ENCODE results near the gene KMT2B.
"Not testable (repeated sequence)": the region's sequence is repeated elsewhere in the genome, so short reads cannot be mapped to it uniquely, and the experiment has no call there.

Gene KMT2B
- total RNA-seq = 79.8 to 118 reads per million in 2 experiments

DNA sequence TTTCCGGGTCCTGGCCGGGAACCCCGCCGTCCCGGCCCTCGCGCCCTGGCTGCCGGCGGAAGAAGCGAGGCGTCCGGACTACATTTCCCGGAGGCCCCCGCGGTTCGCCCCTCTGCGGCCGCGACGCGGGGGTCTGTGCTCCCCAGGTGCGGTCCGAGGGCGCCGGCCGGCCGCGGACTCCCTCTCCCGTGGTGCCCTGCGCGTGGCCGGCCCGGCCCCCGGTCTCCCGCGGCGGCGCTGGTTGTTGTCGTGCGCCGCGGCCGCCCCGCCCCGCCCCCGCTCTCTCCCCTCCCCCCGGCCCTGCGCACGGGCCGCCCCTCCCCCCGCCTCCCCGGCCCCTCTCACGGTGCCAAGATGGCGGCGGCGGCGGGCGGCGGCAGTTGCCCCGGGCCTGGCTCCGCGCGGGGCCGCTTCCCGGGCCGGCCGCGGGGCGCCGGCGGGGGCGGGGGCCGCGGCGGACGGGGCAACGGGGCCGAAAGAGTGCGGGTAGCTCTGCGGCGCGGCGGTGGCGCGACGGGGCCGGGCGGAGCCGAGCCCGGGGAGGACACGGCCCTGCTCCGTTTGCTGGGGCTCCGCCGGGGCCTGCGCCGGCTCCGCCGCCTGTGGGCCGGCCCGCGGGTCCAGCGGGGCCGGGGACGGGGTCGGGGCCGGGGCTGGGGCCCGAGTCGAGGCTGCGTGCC, at the start of gene KMT2B:
Gene KMT2B, plus strand, starts transcription at position 339 of the 680 bp plus-strand sequence. Its CDS starts 16 bp downstream, at position 355.
- no peak for DNase-seq (ENCODE audit: low read depth)

DNA sequence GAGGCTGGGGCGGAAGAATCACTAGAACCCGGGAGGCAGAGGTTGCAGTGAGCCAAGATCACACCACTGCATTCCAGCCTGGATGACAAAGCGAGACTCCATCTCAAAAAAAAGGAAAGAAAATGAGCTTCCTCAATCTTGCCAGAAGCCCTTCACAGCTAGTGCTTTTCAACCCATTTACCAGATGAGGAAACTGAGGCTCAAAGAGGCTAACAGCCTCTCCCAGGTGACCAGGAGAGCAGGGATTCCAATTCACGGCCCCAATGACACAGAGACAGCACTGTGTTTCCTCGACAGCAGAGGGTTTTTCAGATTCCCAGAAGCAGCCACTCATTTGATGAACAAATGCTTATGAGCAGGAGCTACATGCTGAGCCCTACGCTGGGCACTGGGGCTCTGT, 48.2 kb upstream of the KMT2B start:
- no peak for DNase-seq (ENCODE audit: low read depth)

DNA sequence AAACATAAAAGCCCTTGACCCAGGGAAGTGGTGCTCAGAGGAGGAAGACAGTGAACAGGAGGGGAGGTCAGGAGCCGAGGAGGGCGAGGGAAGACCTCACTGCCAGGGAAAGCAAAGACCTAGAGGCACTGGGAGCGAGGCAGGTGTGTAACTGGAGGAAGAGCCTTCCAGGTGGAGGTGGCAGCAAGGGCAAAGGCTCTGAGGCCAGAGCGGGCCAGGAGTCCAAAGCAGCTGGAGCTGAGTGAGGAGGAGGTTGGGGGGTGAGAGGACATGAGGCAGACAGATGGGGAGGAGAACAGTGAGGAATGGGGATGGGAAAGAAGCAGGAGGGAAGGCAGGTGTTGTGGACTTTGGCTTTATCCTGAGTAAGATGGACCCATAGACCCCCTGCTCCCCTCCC, 47.8 kb upstream of the KMT2B start:
- DNase-seq (ENCODE audit: low read depth) = no peak

- no peak for DNase-seq (ENCODE audit: low read depth)
These were observed 47.1 kb upstream of the KMT2B start for GRCh38 chr19:35670686-35671085.

DNA sequence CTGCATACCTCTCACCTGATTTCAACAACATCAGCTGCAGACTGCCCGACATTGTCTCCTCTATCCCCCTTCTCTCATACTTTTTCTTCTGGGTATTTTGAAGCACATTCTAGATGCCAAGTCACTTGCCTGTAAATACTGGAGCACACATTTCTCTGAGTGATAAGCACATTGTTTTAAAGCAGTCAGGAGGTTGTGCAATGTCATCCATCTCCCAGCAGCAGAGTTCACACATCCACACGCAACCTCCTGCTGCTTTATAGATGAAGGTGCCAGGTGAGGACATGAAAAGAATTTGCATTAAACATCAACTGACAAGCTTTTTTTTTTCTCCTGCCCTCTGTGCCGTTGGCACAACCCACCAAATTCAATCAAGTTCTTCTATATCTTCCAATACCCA, 46.0 kb upstream of the KMT2B start:
- no peak for DNase-seq (ENCODE audit: low read depth)

DNA sequence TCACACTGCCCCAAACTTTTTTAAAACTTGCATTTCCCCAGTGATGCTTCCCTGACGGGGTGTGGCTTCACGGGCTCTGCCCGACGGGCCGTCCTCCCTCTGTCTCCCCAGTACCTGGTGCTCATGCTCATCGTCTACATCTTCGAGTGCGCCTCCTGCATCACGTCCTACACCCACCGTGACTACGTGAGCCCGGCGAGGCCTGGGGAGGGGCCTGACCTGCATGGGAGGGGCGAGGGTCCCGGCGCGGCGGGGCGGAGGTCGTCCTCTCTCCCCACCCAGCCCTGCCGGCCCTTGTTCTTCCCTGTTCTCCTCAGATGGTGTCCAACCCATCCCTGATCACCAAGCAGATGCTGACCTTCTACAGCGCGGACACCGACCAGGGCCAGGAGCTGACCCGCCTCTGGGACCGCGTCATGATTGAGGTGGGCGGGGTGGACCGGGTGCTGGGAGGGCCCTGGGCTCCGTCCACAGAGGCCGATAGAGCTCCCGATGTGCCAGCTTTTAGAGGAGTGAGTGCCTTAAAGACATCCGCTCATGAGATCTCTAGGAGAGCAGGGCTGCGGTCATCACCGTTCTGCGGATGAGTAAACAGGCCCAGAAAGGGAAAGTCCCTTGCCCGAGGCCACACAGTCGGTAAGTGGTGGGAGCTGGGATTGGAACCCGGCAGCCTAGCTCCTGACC, 44.5 kb upstream of the KMT2B start:
- no peak for DNase-seq (ENCODE audit: low read depth)

GRCh38 chr19:35675589-35676140, 42.1 kb upstream of the KMT2B start:
- DNase-seq (ENCODE audit: low read depth) = no peak

- DNase-seq (ENCODE audit: low read depth) = no peak
These were observed 28.0 kb upstream of the KMT2B start for GRCh38 chr19:35689836-35690235.

DNA sequence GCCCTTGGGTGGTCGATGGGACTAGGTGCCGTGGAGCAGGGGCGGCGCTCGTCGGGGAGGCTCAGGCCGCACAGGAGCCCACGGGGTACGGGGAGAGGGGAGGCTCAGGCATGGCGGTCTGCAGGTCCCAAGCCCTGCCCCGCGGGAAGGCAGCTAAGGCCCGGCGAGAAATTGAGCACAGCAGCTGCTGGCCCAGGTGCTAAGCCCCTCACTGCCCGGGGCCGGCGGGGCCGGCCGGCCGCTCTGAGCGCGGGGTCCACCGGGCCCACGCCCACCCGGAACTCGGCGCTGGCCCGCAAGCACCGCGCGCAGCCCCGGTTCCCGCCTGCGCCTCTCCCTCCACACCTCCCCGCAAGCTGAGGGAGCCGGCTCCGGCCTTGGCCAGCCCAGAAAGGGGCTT, 26.7 kb upstream of the KMT2B start:
- not testable (repeated sequence) for DNase-seq (ENCODE audit: low read depth)

GRCh38 chr19:35692010-35692409, 25.8 kb upstream of the KMT2B start:
- DNase-seq (ENCODE audit: low read depth) = no peak

DNA sequence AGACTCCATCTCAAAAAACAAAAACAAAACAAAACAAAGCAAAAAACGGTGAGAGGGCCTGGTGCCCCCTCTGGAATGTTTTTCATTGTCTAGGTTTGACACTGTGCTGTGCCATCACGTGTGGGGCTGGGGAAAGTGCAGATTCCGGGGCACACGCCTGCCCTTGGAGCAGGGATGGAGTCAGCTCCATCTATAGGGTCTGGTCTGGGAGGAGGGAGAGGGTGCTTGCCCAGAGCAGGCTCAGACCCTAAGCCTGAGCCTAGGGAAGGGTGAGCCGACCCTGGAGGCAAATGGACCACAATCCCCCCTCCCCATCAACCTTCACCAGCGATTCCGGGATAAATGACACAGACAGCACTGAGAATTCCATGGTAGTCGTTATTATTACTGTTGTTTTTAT, 24.4 kb upstream of the KMT2B start:
- no peak for DNase-seq (ENCODE audit: low read depth)

- peak; percentile 85 for DNase-seq (ENCODE audit: low read depth)
These were observed 23.8 kb upstream of the KMT2B start for GRCh38 chr19:35693835-35694599.

DNA sequence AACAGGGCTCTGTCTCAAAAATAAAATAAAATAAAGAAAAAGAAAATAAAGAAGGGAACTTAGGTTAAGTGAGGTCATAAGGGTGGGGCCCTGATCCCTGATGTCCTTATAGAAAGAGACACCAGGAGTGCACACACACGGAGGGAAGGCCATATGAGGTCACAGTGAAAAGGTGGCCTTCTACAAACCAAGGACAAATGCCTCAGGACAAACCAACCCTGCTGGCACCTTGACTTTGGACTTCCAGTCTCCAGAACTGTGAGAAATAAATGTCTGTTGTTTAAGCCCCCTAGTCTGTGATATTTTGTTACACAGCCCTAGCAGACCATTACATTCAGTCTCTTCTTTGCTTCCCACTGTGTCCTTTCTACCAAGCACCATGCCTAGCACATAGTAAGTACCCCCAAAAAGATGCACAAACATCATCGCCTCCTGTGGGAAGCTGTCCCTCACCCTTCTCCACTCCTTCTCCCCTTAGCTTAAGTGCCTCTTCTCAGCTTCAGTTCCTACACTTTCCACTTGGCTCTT, 21.8 kb upstream of the KMT2B start:
- no peak for DNase-seq (ENCODE audit: low read depth)

GRCh38 chr19:35696835-35697234, 21.0 kb upstream of the KMT2B start:
- DNase-seq (ENCODE audit: low read depth) = no peak

DNA sequence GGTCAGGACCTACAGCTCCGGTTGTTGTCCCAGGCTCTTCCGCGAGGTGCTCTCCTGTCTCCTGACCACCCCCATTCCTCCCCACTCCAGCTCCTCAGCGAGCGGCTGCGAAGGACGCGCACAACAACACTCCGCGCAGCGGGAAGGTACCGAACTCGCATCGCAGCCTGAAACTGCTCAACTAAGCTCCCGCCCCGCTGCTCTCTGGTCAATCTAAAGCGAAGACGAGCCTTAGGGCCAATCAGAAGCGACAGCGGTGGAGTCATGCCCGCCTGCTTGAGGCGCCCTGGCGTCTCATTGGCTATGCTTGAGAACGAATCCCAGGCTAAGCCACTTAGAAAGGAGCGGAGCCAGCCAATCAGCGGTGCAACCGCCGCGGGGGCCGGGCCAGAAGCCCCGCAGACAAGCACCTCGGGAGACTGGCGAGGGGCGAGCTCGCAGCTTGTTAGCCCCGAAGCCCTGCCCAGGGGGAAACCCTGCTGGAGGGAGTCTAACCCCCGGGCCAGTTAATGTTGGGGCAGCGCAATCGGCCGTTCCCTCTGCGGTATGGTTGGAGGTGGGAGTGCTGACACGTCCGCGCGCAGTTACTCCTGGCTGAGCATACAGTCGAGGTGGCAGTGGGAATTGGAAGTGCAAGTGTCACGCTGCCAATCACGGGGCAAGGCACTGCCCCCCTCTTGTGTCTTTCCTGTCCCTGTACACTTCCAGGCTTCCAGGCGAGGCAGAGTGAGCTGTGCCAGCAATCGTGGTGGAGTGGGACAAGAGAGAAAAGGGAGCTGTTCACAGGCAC, 15.4 kb upstream of the KMT2B start:
- DNase-seq (ENCODE audit: low read depth) = peak; percentile 91

DNA sequence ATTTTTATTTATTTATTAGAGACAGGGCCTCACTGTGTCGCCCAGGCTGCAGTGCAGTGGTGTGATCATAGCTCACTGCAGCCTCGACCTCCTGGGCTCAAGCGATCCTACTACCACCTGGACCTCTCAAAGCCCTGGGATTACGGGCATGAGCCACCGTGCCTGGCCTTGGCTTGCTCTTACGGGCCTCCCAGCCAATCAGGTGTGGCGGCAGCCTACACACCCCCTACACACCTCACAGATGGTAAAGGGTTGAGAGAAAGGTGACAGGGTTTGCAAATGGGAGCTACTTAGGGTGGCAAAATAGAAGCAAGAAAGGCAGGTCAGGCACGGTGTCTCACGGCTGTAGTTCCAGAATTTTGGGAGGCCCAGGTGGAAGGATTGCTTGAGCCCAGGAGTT, 14.5 kb upstream of the KMT2B start:
- DNase-seq (ENCODE audit: low read depth) = no peak

GRCh38 chr19:35704218-35704617, 13.6 kb upstream of the KMT2B start, which contains the start of gene ZBTB32:
ZBTB32 (plus strand) TSS chr19:35704558; CDS start chr19:35714627, 10,069 bp downstream.
- no peak for DNase-seq (ENCODE audit: low read depth)

DNA sequence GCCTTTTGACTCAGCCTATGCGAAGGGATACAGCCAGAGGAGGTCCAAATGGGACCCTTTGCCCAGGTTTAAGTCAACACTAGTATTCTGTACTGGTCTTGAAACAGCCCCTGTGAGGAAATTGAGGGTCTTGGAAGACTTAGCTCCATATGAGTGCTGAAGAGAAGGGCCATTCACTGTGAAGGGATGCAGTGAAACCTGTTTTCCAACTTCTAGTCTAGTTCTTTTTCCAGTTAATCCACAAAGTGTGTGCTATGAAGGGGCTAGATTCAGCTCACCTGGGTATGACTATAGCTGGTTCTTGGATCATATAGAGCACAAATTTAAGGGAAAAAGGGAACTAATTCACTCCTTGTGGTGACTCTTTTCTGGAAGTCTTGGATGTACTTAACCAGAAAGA, 9.4 kb upstream of the KMT2B start:
- no peak for DNase-seq (ENCODE audit: low read depth)

DNA sequence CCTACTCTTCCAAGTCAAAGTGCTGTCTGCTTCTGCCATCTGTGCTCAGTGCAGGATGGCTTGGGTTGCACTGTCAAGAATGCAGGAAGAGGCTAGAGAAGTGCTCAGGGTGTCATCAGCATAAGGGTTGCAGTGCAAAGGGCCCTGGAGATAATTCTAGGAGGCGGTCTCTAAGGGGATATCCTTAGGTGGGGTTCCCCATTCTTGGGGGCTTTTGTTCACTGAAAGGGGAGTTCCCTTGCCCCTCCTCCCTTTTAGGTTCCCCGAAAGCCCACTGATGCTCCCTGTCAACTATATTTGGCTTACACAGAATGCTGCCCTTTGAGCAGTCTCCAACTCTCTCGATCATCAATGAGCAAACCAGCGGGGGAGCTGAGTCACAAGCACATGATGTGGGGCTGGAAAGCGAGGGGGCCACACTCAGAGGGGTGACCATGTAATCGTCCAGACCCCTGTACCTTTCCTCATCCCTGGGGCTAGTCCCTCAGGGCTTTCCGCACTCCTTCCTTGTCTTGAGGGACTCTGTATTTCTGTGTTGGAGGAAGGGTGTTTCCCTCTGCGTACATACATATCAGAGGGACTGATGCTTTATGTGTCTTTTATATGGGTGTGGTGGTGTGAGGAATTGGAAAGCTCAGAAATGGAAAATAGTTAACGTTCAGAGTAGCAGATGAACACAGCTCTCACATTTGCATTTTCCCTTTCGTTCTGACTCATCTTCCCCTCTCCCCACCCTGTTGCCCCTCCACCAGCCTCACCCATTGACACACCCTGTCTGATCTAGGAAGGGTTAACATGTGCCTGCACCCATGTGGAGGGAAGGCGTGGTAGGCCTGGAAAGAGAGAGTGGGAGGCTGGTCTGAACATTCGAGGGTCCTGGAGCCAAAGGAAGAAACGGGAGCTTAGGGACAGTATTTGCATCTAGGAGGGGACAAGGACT, 6.7 kb upstream of the KMT2B start:
- DNase-seq (ENCODE audit: low read depth) = no peak

All from T follicular helper cell (primary cell).